Germinal center (tissue), 1 donor: ENCODE measurements around the gene IFNL1.
A peak's percentile ranks its signal among the peaks of the same experiment; 100 is the strongest.
"Not testable (repeated sequence)": the region's sequence is repeated elsewhere in the genome, so short reads cannot be mapped to it uniquely, and the experiment has no call there.

Experiments used
- DNase-seq: peaks from one replicate; pipeline ENCODE4 v3.0.0; 2012; ENCODE audit warnings: mixed read lengths, low spot score

The IFNL1 gene

DNA sequence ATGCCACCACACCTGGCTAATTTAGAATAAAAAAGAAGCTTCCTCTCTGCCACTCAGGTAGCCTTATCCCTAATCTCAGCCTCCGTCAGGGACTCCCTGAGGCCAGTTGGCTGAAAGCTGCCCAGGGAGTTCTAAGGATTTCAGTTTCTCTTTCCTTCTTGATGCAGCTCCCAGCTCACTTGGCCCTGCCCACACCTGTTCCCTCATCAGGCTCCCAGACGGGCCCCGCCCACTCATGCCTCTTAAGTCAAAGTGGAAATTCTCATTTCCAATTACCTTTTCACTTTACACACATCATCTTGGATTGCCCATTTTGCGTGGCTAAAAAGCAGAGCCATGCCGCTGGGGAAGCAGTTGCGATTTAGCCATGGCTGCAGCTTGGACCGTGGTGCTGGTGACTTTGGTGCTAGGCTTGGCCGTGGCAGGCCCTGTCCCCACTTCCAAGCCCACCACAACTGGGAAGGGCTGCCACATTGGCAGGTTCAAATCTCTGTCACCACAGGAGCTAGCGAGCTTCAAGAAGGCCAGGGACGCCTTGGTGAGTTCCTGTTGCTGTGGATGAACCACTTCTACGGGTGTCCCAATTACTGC lies at the start of gene IFNL1:
IFNL1 (plus strand) TSS at position 353 of the 591 bp plus-strand sequence; CDS start at position 368, 15 bp downstream.
- no peak for DNase-seq

DNA sequence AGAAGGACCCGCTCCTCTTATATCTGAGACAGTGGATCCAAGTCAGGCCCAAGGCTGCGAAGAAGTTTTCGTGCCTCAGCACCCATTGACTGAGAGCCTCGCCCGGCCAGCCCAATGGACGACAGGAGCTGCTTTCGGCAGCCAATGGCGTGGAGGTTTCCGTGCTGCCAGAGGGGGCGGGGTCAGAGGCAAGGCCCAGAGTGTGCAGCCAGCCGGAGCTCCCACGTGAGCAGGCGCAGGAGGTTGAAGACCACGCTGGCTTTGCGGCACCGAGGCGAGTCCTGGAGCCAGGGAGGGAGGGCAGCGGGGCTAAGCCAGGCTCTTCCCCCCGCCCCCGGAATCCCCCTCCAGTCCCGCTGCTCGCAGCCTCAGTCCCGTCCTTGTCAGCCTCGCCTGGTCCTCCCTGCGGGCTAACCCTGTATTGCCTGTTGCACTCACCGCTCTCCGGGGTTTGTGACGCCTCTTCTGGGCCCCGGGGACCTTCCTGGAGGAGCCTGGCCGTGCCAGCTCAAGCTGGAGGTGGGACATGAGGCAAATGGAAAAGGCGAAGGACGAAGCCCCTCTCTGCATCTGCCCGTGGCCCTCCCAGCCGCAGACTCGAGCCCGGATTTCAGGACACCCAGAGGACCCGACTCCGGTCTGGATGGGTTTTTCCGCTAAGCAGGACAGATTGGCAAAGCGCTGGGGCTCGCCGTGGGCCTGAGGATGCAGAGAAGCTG lies 49.1 kb upstream of the IFNL1 start:
- peak; percentile 43 for DNase-seq

- DNase-seq, result no peak
These were observed 48.2 kb upstream of the IFNL1 start for GRCh38 chr19:39247701-39248664.

DNA sequence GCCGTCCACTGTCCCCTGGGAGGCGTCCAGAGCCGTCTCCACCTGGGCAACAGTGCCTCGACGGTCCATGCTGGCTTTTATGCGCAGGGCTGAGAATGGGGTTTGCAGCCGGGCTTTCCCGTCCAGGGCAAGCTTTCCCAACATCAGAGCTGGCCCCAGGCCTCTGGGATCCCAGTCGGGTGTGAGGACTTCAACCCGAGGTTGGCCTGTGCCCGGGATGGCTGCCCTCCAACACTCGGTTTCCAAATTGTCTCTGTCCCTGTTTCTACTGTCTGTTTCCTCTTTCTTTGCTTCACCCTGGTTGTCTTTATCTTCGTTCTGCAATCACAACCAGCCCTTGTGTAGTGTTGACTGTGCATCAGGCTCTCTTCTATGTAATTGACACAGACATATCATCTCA lies 47.4 kb upstream of the IFNL1 start, which contains the start of gene IFNL4:
IFNL4 (minus strand) TSS at position 51 of the 400 bp plus-strand sequence.
- no peak for DNase-seq

DNA sequence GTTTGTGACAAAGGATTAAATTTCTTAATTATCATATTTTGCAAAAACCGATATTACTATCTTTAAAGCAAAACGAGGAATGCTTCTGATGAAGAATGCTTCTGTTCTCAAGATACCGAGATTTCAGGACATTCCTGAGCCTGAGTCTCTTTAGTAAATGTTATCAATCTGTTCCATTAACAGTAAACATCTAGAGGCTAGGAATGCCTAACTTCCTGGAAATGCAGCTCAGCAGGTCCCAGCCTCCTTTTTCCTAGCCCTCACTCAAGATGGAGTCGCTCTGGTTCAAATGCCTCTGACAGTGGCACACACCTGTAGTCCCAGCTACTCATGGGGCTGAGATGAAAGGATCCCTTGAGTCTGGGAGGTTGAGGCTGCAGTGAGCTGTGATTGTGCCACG lies 45.1 kb upstream of the IFNL1 start:
- DNase-seq, result no peak

DNA sequence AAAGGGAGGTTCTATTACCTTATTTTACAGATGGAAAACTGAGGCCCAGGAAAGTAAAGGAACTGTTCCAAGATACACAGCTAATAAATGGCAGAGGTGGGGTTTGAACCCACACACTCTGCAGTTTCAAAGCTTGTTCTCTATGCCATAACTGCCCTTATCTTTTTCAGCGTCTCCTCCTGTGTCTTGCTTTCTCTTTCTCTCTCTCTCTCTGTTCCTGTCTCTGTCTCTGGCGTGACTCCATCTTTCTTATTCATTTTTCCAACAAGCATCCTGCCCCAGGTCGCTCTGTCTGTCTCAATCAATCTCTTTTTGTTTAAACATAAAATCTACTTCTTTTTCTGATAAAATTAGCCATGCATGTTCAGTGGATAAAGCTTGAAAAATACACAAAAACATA lies 44.4 kb upstream of the IFNL1 start:
- no peak for DNase-seq

DNA sequence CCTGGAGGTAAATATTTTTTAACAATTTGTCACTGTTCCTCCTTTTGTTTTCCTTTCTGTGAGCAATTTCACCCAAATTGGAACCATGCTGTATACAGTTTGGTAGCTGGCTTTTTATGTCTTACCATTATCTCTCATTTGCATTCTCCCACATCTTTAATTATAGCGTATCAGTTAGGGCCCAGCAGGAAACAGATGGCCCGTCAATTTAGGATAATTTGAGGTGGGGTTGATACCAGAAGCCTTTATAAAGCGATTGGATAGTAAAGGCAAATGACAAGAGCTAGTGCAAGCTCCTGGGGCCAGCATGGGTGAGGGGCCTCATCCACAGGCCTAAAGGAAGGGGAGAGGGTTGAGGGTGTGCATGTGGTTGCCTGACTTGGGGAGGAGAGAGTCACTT lies 43.7 kb upstream of the IFNL1 start:
- DNase-seq, result no peak

DNA sequence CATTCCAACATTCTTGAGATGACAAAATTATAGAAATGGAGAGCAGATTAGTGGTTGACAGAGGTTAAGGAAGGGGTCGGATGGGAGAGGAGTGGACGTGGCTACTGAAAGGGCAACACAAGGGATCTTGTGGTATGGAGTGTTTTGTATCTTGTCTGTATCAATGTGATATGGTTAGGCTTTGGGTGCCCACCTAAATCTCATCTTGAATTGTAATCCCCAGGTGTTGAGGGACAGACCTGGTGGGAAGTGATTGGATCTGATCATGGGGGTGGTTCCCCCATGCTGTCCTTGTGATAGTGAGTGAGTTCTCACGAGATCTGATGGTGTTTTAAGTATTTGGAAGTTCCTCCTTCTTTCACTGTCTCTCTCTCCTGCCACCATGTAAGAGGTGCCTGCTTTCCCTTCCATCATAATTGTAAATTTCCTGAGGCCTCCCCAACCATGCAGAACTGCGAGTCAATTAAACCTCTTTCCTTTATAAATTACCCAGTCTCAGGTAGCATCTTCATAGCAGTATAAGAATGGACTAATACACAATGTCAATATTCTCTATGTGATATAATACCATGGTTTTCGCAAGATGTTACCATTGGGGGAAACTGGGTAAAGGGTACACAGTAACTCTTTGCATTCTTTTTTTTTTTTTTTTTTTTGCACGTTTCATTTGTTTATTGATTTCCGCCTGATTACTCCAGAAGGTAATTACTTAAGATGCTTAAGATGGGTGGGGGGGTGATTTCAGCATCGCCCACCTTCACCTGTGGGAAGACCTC lies 42.6 kb upstream of the IFNL1 start:
- DNase-seq, result no peak

GRCh38 chr19:39254531-39255345 lies 41.5 kb upstream of the IFNL1 start:
- no peak for DNase-seq

DNA sequence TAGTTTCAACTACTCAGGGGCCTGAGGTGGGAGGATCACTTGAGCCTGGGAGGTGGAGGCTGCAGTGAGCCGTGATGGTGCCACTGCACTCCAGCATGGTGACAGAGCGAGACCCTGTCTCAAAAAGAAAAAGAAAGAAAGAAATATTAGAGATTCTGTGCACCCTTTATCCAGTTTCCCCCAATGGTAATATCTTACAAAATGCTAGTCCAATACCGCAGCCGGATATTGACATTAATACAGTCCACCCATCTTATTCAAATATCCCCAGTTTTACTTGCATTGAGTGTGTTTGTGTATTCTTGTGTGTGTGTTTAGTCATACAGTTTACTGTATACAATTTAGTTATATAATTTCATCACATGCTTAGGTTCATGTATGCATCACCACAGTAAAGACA lies 39.0 kb upstream of the IFNL1 start:
- DNase-seq, result no peak

DNA sequence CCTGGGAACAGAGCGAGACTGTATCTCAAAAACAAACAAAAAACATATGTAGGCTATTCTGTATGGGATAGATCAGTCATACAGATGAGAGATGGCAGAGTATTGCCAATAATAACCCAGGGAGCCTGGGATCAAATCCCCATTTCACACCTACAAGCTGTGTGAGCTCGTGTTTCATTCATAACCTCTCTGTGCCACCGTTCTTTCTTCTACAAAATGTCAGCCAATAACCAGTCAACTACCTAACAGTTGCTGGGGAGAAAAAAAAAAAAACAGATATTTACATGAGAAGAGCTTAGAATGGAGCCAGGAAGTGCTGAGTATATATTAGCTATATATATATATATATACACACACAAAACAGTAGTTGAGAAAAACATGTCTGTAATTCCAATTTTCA lies 34.5 kb upstream of the IFNL1 start:
- DNase-seq, result no peak

DNA sequence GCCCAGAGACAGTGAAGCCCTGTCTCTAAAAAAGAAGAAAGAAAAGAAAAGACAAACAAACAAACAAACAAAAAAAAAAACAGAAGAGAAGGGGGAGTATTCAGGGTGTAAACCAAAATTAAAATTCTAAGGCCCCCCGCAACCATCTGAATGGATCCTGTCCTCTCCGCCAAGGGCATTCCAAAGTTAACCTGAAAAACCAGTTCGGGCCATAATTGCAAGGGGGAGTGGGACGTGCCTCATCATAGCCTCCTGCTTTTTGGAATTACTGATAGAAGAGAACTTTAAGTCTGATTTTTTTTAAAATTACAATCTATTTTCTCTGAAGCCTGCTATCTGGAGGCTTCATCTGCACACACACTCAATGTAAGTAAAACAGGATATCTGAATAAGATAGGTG lies 33.7 kb upstream of the IFNL1 start:
- no peak for DNase-seq

DNA sequence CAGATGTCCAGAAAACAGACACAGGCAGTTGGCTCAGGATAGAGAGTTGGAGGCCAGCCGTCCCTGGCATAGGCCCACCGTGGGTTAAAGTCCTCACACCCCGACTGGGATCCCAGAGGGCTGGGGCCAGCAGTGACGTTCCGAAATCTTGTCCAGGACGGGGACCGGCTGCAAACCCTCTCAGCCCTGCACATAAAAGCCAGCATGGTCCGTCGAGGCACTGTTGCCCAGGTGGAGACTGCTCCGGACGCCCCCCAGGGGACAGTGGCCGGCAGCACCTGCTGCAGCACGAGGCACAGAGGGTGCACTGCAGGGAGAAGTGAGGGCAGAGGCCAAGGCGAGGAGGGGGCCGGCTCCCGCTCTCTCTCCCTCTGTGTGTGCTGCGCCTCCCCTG lies 32.3 kb upstream of the IFNL1 start:
- no peak for DNase-seq

DNA sequence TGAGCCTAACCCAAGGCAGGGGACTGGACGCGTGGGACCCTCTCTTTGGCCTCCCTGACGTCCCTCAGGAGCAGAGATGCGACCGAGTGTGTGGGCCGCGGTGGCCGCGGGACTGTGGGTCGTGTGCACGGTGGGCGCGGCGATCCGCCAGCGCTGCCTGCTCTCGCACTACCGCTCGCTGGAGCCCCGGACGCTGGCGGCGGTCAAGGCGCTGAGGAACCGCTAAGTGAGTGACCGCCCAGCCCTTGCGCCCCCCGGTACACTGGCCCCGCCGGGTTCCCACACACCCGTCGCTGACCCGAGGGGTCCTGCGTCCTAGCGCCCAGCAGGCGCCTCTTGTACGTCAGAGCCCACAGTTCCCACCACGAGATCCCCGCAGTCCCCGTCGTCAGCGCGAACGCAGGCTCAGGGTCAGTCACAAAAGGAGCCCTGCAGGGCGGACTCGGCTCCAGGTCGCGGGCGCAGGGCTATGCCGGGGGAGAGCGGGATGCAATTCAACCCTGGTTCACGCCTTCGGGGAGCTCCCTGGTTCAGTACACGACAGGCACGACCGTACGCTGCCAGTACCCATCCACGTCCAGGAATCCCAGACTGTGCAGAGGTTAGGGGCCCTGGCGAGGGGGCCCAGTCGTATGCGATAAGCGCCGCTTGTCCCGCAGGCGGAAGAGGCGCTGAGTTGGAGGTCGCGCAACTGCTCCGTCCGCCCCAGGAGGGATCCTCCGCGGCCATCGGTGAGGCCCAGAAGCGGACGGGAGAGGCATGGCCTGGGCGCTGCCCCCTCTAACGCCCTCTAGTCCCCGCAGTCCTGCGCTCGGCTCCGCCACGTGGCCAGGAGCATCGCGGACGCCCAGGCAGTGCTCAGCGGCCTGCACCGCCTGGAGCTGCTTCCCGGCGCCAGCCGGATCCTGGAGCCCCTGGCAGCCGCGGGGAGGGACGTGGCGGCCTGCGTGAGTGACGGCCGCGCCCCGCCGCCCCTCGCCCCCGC lies 31.6 kb upstream of the IFNL1 start:
- no peak for DNase-seq

GRCh38 chr19:39265321-39265916 lies 30.8 kb upstream of the IFNL1 start:
- no peak for DNase-seq

DNA sequence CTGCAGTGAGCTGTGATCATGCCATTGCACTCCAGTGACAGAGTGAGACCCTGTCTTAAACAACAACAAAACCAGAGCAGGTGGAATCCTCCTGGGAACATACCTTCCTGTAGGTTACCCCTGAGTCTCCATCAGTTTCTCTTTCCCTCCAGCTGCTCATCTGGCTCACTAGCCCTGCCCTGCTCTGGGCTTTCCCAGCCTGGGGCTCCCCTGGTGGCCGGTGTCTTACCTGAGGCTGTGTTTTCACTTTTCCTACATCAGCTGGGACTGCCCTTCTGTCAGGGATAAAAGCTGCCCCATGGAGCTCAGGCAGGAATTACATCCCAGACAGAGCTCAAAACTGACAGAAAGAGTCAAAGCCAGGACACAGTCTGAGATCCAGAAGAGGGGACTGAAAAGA lies 28.1 kb upstream of the IFNL1 start, which contains the start of gene IFNL2:
IFNL2 (plus strand) TSS at position 312 of the 400 bp plus-strand sequence. CDS start 173 bp downstream, outside the sequence.
- DNase-seq, result not testable (repeated sequence)

DNA sequence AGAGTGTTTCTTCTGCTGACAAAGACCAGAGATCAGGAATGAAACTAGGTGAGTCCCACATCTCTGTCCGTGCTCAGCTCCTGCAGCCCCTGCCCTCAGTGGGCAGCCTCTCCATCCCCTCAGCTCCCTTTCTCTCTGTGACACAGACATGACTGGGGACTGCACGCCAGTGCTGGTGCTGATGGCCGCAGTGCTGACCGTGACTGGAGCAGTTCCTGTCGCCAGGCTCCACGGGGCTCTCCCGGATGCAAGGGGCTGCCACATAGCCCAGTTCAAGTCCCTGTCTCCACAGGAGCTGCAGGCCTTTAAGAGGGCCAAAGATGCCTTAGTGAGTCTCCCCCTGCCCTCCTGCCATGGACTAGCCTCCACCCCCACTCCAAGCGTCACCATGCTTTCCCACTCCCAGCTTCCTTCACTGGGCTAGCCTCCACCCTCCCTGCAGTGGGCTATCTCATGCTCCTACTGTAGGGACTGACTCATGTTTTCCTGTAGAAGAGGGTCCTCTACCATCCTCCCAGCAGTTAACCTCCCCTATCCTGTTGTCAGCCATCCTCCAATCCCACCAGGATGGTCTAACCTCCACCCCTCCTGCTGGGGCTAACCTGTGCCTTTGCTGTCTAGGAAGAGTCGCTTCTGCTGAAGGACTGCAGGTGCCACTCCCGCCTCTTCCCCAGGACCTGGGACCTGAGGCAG lies 27.5 kb upstream of the IFNL1 start:
- DNase-seq, result not testable (repeated sequence)

- not testable (repeated sequence) for DNase-seq
These were observed 26.8 kb upstream of the IFNL1 start for GRCh38 chr19:39269369-39269768.
